ENCODE data around the gene TRIM14.

- TF ChIP-seq BHLHE40 (IDR thresholded peaks at IDR 0.05; ENCODE audit: low read depth, low read length): 0 out of 2 replicates have a peak, but pooled peaks have one; percentile 30
- TF ChIP-seq FOS (IDR thresholded peaks at IDR 0.05; ENCODE audit: low read depth, low read length): no peak
- TF ChIP-seq, protein P1, sequence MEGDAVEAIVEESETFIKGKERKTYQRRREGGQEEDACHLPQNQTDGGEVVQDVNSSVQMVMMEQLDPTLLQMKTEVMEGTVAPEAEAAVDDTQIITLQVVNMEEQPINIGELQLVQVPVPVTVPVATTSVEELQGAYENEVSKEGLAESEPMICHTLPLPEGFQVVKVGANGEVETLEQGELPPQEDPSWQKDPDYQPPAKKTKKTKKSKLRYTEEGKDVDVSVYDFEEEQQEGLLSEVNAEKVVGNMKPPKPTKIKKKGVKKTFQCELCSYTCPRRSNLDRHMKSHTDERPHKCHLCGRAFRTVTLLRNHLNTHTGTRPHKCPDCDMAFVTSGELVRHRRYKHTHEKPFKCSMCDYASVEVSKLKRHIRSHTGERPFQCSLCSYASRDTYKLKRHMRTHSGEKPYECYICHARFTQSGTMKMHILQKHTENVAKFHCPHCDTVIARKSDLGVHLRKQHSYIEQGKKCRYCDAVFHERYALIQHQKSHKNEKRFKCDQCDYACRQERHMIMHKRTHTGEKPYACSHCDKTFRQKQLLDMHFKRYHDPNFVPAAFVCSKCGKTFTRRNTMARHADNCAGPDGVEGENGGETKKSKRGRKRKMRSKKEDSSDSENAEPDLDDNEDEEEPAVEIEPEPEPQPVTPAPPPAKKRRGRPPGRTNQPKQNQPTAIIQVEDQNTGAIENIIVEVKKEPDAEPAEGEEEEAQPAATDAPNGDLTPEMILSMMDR (conservative IDR thresholded peaks at IDR 0.05; ENCODE audit: low read depth, low read length): peak; percentile 33
- peak; percentile 63; the same call in 1 of the 2 replicates for TF ChIP-seq MXI1 (IDR thresholded peaks at IDR 0.05; ENCODE audit: borderline replicate concordance, low read depth, low read length)
- peak; percentile 99 for TF ChIP-seq POLR2A (IDR thresholded peaks at IDR 0.05; ENCODE audit: low read depth, low read length)
- no peak for TF ChIP-seq MAFK (IDR thresholded peaks at IDR 0.05; ENCODE audit: low read depth, low read length)
- TF ChIP-seq SMC3 (IDR thresholded peaks at IDR 0.05; ENCODE audit: low read depth, low read length): peak; percentile 19; the same call in 1 of the 2 replicates
- TF ChIP-seq RFX5 (IDR thresholded peaks at IDR 0.05; ENCODE audit: low read depth, low read length): no peak
- peak; percentile 95 for TF ChIP-seq CHD1 (IDR thresholded peaks at IDR 0.05; ENCODE audit: low read depth, low read length)
- no peak for TF ChIP-seq USF2 (IDR thresholded peaks at IDR 0.05; ENCODE audit: low read depth, low read length)
- peak; percentile 33; the same call in 1 of the 2 replicates for TF ChIP-seq RAD21 (IDR thresholded peaks at IDR 0.05; ENCODE audit: low read length)
Measured at GRCh38 chr9:98056269-98057137, 62.5 kb downstream of the TRIM14 start, which contains the start of gene NANS.

All from IMR-90 (cell line).